Esophagus mucosa (tissue), 1 donor: ENCODE results near the gene PTPRCAP. TPM values are rescaled to one million over a fixed set of nuclear protein-coding genes. Genes with fewer than 3 reads are reported as not detected.
"Not testable (repeated sequence)": the region's sequence is repeated elsewhere in the genome, so short reads cannot be mapped to it uniquely, and the experiment has no call there.

Experiments used
- ATAC-seq: fragments of 200-7000 bp; cut with Tn5 transposase; one replicate; pipeline ENCODE4 v1.9.1; 2020
- total RNA-seq: library from RNA; stranded (reverse); gene quantifications from one replicate; pipeline ENCODE4 v1.2.4, GENCODE V29; 2023
- donor health status: DM: yes; HTN: yes; CAD: no.

The PTPRCAP gene
- 2.5 TPM for total RNA-seq

- ATAC-seq = peak; percentile 10
These were observed at the start of gene PTPRCAP for GRCh38 chr11:67437082-67437808. PTPRCAP (minus strand) TSS chr11:67437682; CDS start chr11:67437619, 63 bp downstream.

- ATAC-seq = no peak
These were observed 49.2 kb upstream of the PTPRCAP start for GRCh38 chr11:67486481-67487195.

- ATAC-seq = not testable (repeated sequence)
These were observed 48.4 kb upstream of the PTPRCAP start for GRCh38 chr11:67485873-67486361.

DNA sequence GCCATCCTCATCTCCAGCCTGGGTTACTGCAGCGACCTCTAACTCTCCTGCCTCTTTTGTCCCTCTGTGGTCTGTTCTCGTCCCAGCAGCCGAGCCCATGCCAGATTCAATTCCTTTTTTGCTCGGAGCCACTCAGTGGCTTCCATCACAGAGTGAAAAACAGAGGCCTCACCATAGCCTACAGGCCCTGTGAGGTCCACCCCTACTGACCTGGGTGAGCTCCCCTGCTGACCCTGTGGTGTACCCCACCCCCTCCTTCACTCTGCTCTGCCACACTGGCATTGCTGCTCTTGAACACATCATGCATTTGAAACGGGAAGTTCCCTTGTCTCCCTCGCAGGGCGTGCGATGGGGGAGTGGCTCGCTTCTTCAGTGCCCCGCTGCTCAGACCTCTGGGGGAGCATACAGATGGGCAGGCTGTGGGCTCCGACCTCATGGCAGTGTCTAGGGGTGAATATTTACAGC, 47.4 kb upstream of the PTPRCAP start:
- ATAC-seq = no peak

DNA sequence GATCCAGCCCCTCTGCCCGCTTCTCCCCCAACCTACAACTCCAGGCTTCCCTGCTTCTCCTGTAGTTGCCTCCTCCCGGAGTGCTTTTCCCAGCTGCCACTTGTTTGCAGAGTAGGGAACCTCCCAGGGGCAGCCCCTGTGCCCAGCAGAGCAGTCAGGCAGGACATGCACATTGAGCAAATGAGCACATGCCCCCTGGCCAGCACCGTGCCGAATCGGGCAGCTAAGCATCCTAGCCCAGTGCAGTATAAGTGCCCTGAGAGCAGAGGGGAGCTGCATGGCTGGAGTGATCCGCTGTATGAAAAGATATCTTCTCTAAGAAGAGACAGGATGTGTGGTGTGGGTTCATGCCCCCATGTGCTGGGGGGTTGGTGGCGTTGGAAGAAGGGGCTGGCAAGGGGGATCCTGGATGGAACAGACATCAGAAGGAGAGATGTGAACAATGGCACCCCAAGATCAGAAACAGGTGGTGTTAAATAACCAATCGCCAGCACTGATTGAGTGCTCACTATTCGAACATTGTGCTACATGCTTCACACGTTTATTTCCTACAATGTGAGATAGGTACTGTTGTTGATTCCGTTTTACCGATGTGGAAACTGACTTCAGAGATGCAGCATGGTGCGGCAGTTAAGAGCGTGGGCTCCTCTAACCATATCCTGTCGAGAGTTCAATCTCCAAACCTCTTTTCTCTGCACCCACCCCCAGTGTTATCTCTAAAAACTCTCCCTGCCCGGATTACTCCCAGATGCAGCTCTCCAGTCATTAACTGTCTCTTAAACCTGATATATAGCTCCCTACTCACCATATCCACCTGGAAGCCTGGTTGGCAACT, 46.6 kb upstream of the PTPRCAP start:
- no peak for ATAC-seq

- ATAC-seq = peak; percentile 96
These were observed 45.6 kb upstream of the PTPRCAP start, which contains the start of gene AIP for GRCh38 chr11:67482827-67483798. AIP (plus strand) TSS chr11:67483026; CDS start chr11:67483159, 133 bp downstream.

GRCh38 chr11:67482275-67482826, 44.9 kb upstream of the PTPRCAP start:
- ATAC-seq = no peak

- not testable (repeated sequence) for ATAC-seq
These were observed 40.0 kb upstream of the PTPRCAP start for GRCh38 chr11:67477344-67478050.

- ATAC-seq = not testable (repeated sequence)
These were observed 39.2 kb upstream of the PTPRCAP start for GRCh38 chr11:67476692-67477091.

GRCh38 chr11:67472882-67473281, 35.4 kb upstream of the PTPRCAP start:
- ATAC-seq = no peak

GRCh38 chr11:67470337-67471002, 33.0 kb upstream of the PTPRCAP start:
- no peak for ATAC-seq

DNA sequence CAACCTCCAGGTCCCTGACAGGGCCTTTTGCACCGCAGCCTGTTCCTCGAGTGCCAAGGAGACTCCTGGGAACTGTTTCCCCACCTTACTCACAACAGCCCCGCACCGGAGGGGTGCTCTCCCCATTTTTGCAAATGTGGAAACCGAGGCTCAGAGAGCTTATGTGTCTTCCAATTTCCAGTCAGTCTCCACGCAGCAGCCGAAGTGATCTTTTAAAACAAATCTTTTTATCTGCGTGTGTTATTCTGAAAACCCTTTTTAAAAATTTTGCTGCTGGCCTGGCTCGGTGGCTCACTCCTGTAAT, 32.0 kb upstream of the PTPRCAP start:
- ATAC-seq = no peak

DNA sequence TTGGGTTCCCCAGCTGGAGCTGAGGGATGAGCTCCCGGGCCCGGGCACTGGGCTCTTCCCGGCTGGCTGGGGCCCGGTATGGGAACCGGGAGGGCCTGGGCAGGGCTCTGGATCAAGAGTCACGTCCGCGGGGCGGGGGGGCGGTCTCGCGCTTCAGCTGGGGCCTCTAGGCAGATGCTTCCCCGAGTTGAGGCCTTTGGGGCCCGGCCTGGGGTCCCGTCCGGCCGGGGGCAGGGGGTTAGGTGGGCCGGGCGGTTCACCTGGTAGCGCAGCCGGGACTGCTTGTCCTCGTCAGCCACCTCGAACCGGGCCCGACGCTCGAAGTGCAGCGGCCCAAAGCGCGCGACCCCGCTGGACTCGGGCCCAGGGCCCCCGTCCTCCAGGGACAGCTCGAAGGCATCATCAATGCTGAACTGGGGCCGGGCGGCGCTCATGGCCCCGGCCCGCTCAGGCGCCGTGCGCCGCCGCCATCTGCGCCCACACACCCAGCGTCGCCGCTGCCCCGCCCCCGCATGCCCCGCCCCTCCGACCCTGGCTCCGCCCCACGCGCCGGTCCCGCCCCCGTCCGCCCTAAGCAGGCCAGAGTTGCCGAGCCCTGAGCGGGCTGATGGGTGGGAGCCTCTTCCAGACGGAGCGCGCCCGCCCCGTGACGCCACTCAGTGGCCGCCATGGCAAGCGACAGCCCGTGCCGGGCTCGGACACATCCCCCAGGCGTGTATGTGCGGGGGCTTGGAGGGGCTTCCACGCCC, 31.5 kb upstream of the PTPRCAP start, which contains the start of gene TMEM134:
Gene TMEM134 (minus strand): TSS at position 493 of the 749 bp plus-strand sequence. CDS start 59 bp downstream, at position 434.
- peak; percentile 84 for ATAC-seq

GRCh38 chr11:67468456-67468758, 30.9 kb upstream of the PTPRCAP start:
- ATAC-seq = peak; percentile 0

DNA sequence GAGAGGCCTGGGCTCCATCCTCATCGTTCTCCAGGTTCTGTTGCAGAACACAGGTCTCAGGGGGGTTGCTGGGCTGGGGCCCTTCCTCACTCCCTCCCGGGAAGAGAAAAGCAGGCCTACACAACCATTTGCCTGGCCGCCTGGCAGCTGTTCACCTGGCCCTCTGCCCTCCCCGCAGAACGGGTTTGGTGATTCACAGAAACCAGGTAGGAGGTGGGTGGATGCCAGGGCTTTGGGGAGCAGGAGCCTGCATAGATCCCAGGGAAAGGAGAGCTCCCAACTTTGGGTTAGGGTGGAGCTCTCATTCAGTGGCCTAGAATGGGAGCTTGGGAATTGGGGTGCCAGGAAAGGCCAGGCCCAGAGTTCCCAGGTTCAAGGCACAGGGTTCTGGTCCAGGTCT, 30.6 kb upstream of the PTPRCAP start:
- ATAC-seq = peak; percentile 45

DNA sequence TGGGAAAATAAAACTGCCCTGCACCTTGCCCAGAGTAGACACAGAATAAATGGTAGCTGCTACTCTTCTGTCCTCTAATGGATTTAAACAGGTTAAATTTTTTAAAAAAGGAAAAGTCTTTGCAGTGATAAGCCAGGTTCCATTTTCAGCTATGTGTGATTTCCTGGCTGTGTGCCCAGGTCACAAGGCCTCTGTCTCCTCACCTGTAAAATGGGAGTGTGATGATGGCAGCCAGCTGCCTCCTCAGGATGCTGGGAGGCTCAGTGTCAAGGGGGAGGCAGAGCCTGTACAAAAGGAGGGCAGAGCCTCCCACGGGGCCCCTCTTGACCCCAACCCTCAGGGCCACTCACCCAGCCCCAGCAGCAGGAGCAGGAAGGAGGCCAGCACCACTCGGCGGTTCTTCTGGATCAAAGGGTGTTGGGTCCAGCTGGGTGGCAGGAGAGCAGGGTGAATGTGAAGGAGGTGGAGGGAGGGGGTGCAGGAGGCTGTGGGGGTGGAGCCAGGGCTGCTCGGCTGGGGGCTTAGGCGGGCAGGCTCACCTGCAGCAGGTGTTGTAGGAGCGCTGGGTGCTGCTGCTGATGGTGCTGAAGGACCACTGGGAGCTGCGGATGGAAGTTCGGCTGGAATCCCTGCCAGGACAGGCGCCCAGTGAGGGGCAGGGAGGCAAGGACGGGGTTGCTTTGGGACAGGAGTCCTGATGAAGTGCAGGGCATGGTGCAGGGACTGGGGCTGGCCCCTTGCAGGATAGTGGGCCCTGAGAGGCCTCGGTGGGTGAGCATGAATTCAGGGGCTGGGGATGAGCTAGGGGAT, 29.7 kb upstream of the PTPRCAP start:
- no peak for ATAC-seq

- no peak for ATAC-seq
These were observed 28.9 kb upstream of the PTPRCAP start for GRCh38 chr11:67466367-67466766.

- ATAC-seq = not testable (repeated sequence)
These were observed 28.0 kb upstream of the PTPRCAP start for GRCh38 chr11:67465530-67465929.

DNA sequence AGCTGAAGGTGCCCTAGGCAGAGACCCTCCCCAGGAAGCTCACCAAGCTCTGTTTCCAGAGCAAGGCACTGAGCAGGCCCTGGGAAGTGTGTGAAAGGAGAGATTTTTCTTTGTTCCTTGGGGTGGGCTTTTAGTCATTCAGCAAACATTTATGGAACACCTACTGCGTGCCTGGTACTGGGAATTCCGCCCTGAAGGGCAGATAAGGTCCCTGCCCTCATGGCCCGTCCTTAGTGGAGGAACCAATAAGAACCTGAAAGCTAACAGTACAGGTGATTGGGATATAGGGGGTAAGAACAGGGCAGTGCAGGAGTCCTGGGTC, 27.7 kb upstream of the PTPRCAP start:
- ATAC-seq = no peak
